ENCODE data around the gene NCSTN.

NCSTN gene

GRCh38 chr1:160326418-160326817 lies 16.8 kb upstream of the NCSTN start:
- Histone ChIP-seq H3K36me3 (ENCODE audit: control insufficient read depth in 2 of 2, insufficient read depth in 2 of 2, low read length in 2 of 2) (peaks cover 50 to 65% of the 10 kb centered on the region in 2 donors), H3K9ac (ENCODE audit: low read length in 2 of 2) (no peak overlapping the region), H3K4me3 (ENCODE audit: low read length in 2 of 2) (no peak overlapping the region), H3K27ac (ENCODE audit: low read length) (no peak overlapping the region), H3K27me3 (ENCODE audit: control insufficient read depth in 1 of 2, insufficient read depth in 2 of 2, low read length in 2 of 2) (no peaks in the 10 kb centered on the region), H3K4me1 (ENCODE audit: control insufficient read depth, insufficient read depth, low read length) (no peaks in the 10 kb centered on the region), H3K9me3 (ENCODE audit: control insufficient read depth in 2 of 2, low read length in 2 of 2) (no peaks in the 10 kb centered on the region)

- Histone ChIP-seq H3K4me1 (ENCODE audit: control insufficient read depth, insufficient read depth, low read length) (no peaks in the 10 kb centered on the region), H3K27me3 (ENCODE audit: control insufficient read depth in 1 of 2, insufficient read depth in 2 of 2, low read length in 2 of 2) (no peaks in the 10 kb centered on the region), H3K36me3 (ENCODE audit: control insufficient read depth in 2 of 2, insufficient read depth in 2 of 2, low read length in 2 of 2) (peaks cover 52 to 66% of the 10 kb centered on the region in 2 donors), H3K9me3 (ENCODE audit: control insufficient read depth in 2 of 2, low read length in 2 of 2) (no peaks in the 10 kb centered on the region), H3K27ac (ENCODE audit: low read length) (no peak overlapping the region), H3K4me3 (ENCODE audit: low read length in 2 of 2) (no peak overlapping the region), H3K9ac (ENCODE audit: low read length in 2 of 2) (no peak overlapping the region)
Measured at GRCh38 chr1:160328184-160328583, 15.0 kb upstream of the NCSTN start.

- Histone ChIP-seq H3K4me3 (ENCODE audit: low read length in 2 of 2) (no peak overlapping the region), H3K27me3 (ENCODE audit: control insufficient read depth in 1 of 2, insufficient read depth in 2 of 2, low read length in 2 of 2) (no peaks in the 10 kb centered on the region), H3K4me1 (ENCODE audit: control insufficient read depth, insufficient read depth, low read length) (no peaks in the 10 kb centered on the region), H3K9me3 (ENCODE audit: control insufficient read depth in 2 of 2, low read length in 2 of 2) (no peaks in the 10 kb centered on the region), H3K9ac (ENCODE audit: low read length in 2 of 2) (no peak overlapping the region), H3K27ac (ENCODE audit: low read length) (no peak overlapping the region), H3K36me3 (ENCODE audit: control insufficient read depth in 2 of 2, insufficient read depth in 2 of 2, low read length in 2 of 2) (peaks cover 45 to 68% of the 10 kb centered on the region in 2 donors)
Measured at GRCh38 chr1:160330119-160330518, 13.1 kb upstream of the NCSTN start.

- H3K27ac ChIP-seq (ENCODE audit: low read length), result no peak overlapping the region
- no peak overlapping the region for H3K9ac ChIP-seq (ENCODE audit: low read length in 2 of 2)
- no peaks in the 10 kb centered on the region for H3K27me3 ChIP-seq (ENCODE audit: control insufficient read depth in 1 of 2, insufficient read depth in 2 of 2, low read length in 2 of 2)
- peaks cover 34 to 49% of the 10 kb centered on the region in 2 donors for H3K36me3 ChIP-seq (ENCODE audit: control insufficient read depth in 2 of 2, insufficient read depth in 2 of 2, low read length in 2 of 2)
- H3K4me3 ChIP-seq (ENCODE audit: low read length in 2 of 2), result no peak overlapping the region
- H3K9me3 ChIP-seq (ENCODE audit: control insufficient read depth in 2 of 2, low read length in 2 of 2), result no peaks in the 10 kb centered on the region
- no peaks in the 10 kb centered on the region for H3K4me1 ChIP-seq (ENCODE audit: control insufficient read depth, insufficient read depth, low read length)
Measured at GRCh38 chr1:160332516-160332915, 10.7 kb upstream of the NCSTN start.

GRCh38 chr1:160338580-160338979 lies 4.6 kb upstream of the NCSTN start:
- Histone ChIP-seq H3K27ac (ENCODE audit: low read length) (no peak overlapping the region), H3K27me3 (ENCODE audit: control insufficient read depth in 1 of 2, insufficient read depth in 2 of 2, low read length in 2 of 2) (no peaks in the 10 kb centered on the region), H3K36me3 (ENCODE audit: control insufficient read depth in 2 of 2, insufficient read depth in 2 of 2, low read length in 2 of 2) (peaks cover 18 to 27% of the 10 kb centered on the region in 2 donors), H3K9ac (ENCODE audit: low read length in 2 of 2) (no peak overlapping the region), H3K4me1 (ENCODE audit: control insufficient read depth, insufficient read depth, low read length) (peaks cover 10% of the 10 kb centered on the region), H3K9me3 (ENCODE audit: control insufficient read depth in 2 of 2, low read length in 2 of 2) (no peaks in the 10 kb centered on the region), H3K4me3 (ENCODE audit: low read length in 2 of 2) (no peak overlapping the region)

GRCh38 chr1:160340146-160340545 lies 3.0 kb upstream of the NCSTN start:
- Histone ChIP-seq H3K27me3 (ENCODE audit: control insufficient read depth in 1 of 2, insufficient read depth in 2 of 2, low read length in 2 of 2) (no peaks in the 10 kb centered on the region), H3K27ac (ENCODE audit: low read length) (no peak overlapping the region), H3K36me3 (ENCODE audit: control insufficient read depth in 2 of 2, insufficient read depth in 2 of 2, low read length in 2 of 2) (peaks cover 18% of the 10 kb centered on the region in 2 donors), H3K9me3 (ENCODE audit: control insufficient read depth in 2 of 2, low read length in 2 of 2) (no peaks in the 10 kb centered on the region), H3K9ac (ENCODE audit: low read length in 2 of 2) (no peak overlapping the region), H3K4me3 (ENCODE audit: low read length in 2 of 2) (no peak overlapping the region), H3K4me1 (ENCODE audit: control insufficient read depth, insufficient read depth, low read length) (peaks cover 16% of the 10 kb centered on the region)

GRCh38 chr1:160340866-160341265 lies 2.3 kb upstream of the NCSTN start:
- Histone ChIP-seq H3K27ac (ENCODE audit: low read length) (no peak overlapping the region), H3K9ac (ENCODE audit: low read length in 2 of 2) (no peak overlapping the region), H3K4me1 (ENCODE audit: control insufficient read depth, insufficient read depth, low read length) (peaks cover 16% of the 10 kb centered on the region), H3K27me3 (ENCODE audit: control insufficient read depth in 1 of 2, insufficient read depth in 2 of 2, low read length in 2 of 2) (no peaks in the 10 kb centered on the region), H3K36me3 (ENCODE audit: control insufficient read depth in 2 of 2, insufficient read depth in 2 of 2, low read length in 2 of 2) (peaks cover 18% of the 10 kb centered on the region in 2 donors), H3K9me3 (ENCODE audit: control insufficient read depth in 2 of 2, low read length in 2 of 2) (no peaks in the 10 kb centered on the region), H3K4me3 (ENCODE audit: low read length in 2 of 2) (no peak overlapping the region)

GRCh38 chr1:160342526-160342925 lies 657 bp upstream of the NCSTN start:
- peaks cover 16% of the 10 kb centered on the region for H3K4me1 ChIP-seq (ENCODE audit: control insufficient read depth, insufficient read depth, low read length)

GRCh38 chr1:160344241-160344640 lies 1.1 kb downstream of the NCSTN start:
- H3K9ac ChIP-seq (ENCODE audit: low read length in 2 of 2), result peak overlapping the region; percentile 99

More at GRCh38 chr1:160342526-160342925, 657 bp upstream of the NCSTN start:
- Histone ChIP-seq H3K9ac (ENCODE audit: low read length in 2 of 2) (peak overlapping the region; percentile 99), H3K36me3 (ENCODE audit: control insufficient read depth in 2 of 2, insufficient read depth in 2 of 2, low read length in 2 of 2) (peaks cover 15 to 25% of the 10 kb centered on the region in 2 donors), H3K27ac (ENCODE audit: low read length) (peak overlapping the region; percentile 89), H3K9me3 (ENCODE audit: control insufficient read depth in 2 of 2, low read length in 2 of 2) (no peaks in the 10 kb centered on the region), H3K27me3 (ENCODE audit: control insufficient read depth in 1 of 2, insufficient read depth in 2 of 2, low read length in 2 of 2) (no peaks in the 10 kb centered on the region), H3K4me3 (ENCODE audit: low read length in 2 of 2) (peak overlapping the region; percentile 98)

GRCh38 chr1:160344936-160345335 lies 1.8 kb downstream of the NCSTN start:
- Histone ChIP-seq H3K9ac (ENCODE audit: low read length in 2 of 2) (no peak overlapping the region), H3K27me3 (ENCODE audit: control insufficient read depth in 1 of 2, insufficient read depth in 2 of 2, low read length in 2 of 2) (no peaks in the 10 kb centered on the region), H3K36me3 (ENCODE audit: control insufficient read depth in 2 of 2, insufficient read depth in 2 of 2, low read length in 2 of 2) (peaks cover 13 to 14% of the 10 kb centered on the region in 2 donors), H3K4me1 (ENCODE audit: control insufficient read depth, insufficient read depth, low read length) (peaks cover 16% of the 10 kb centered on the region), H3K4me3 (ENCODE audit: low read length in 2 of 2) (no peak overlapping the region), H3K9me3 (ENCODE audit: control insufficient read depth in 2 of 2, low read length in 2 of 2) (no peaks in the 10 kb centered on the region), H3K27ac (ENCODE audit: low read length) (no peak overlapping the region)

More at GRCh38 chr1:160344241-160344640, 1.1 kb downstream of the NCSTN start:
- Histone ChIP-seq H3K36me3 (ENCODE audit: control insufficient read depth in 2 of 2, insufficient read depth in 2 of 2, low read length in 2 of 2) (peaks cover 12 to 13% of the 10 kb centered on the region in 2 donors), H3K4me1 (ENCODE audit: control insufficient read depth, insufficient read depth, low read length) (peaks cover 16% of the 10 kb centered on the region), H3K27me3 (ENCODE audit: control insufficient read depth in 1 of 2, insufficient read depth in 2 of 2, low read length in 2 of 2) (no peaks in the 10 kb centered on the region), H3K4me3 (ENCODE audit: low read length in 2 of 2) (peak overlapping the region; percentile 98), H3K27ac (ENCODE audit: low read length) (no peak overlapping the region), H3K9me3 (ENCODE audit: control insufficient read depth in 2 of 2, low read length in 2 of 2) (no peaks in the 10 kb centered on the region)

- H3K4me3 ChIP-seq (ENCODE audit: low read length in 2 of 2), result no peak overlapping the region
- H3K27ac ChIP-seq (ENCODE audit: low read length), result no peak overlapping the region
- no peaks in the 10 kb centered on the region for H3K9me3 ChIP-seq (ENCODE audit: control insufficient read depth in 2 of 2, low read length in 2 of 2)
- no peaks in the 10 kb centered on the region for H3K27me3 ChIP-seq (ENCODE audit: control insufficient read depth in 1 of 2, insufficient read depth in 2 of 2, low read length in 2 of 2)
- peaks cover 24 to 27% of the 10 kb centered on the region in 2 donors for H3K36me3 ChIP-seq (ENCODE audit: control insufficient read depth in 2 of 2, insufficient read depth in 2 of 2, low read length in 2 of 2)
- H3K4me1 ChIP-seq (ENCODE audit: control insufficient read depth, insufficient read depth, low read length), result peaks cover 14% of the 10 kb centered on the region
- H3K9ac ChIP-seq (ENCODE audit: low read length in 2 of 2), result no peak overlapping the region
Measured at GRCh38 chr1:160346463-160346862, 3.3 kb downstream of the NCSTN start.

Data from stomach smooth muscle (tissue), 2 donors.